Left forelimb (tissue), 1 donor: Measurements from ENCODE around the gene PRUNE2.

Source experiments
- DNase-seq: peaks from one replicate; pipeline ENCODE4 v3.0.0-alpha.2; 2018; ENCODE audit warnings: low spot score

The PRUNE2 gene

GRCh38 chr9:76628155-76628554 is 277.8 kb downstream of the PRUNE2 start:
- no peak for DNase-seq

- DNase-seq: no peak
Observed at GRCh38 chr9:76626980-76627379, 278.9 kb downstream of the PRUNE2 start.

- DNase-seq: no peak
Observed at GRCh38 chr9:76626141-76626540, 279.8 kb downstream of the PRUNE2 start.

GRCh38 chr9:76624391-76625048 is 281.4 kb downstream of the PRUNE2 start:
- DNase-seq: no peak

GRCh38 chr9:76620996-76621395 is 284.9 kb downstream of the PRUNE2 start:
- no peak for DNase-seq

- DNase-seq: no peak
Observed at GRCh38 chr9:76620581-76620980, 285.3 kb downstream of the PRUNE2 start.

- no peak for DNase-seq
Observed at GRCh38 chr9:76619640-76620039, 286.3 kb downstream of the PRUNE2 start.

GRCh38 chr9:76619197-76619596 is 286.7 kb downstream of the PRUNE2 start:
- no peak for DNase-seq

GRCh38 chr9:76618762-76619161 is 287.2 kb downstream of the PRUNE2 start:
- no peak for DNase-seq

- no peak for DNase-seq
Observed at GRCh38 chr9:76617497-76618175, 288.3 kb downstream of the PRUNE2 start.

- DNase-seq: no peak
Observed at GRCh38 chr9:76616780-76617179, 289.1 kb downstream of the PRUNE2 start.

GRCh38 chr9:76615177-76615603 is 290.7 kb downstream of the PRUNE2 start:
- DNase-seq: no peak

- no peak for DNase-seq
Observed at GRCh38 chr9:76613974-76614373, 291.9 kb downstream of the PRUNE2 start.

GRCh38 chr9:76613150-76613781 is 292.6 kb downstream of the PRUNE2 start:
- no peak for DNase-seq

GRCh38 chr9:76610011-76610352 is 295.9 kb downstream of the PRUNE2 start:
- peak; percentile 71 for DNase-seq

GRCh38 chr9:76609285-76610010 is 296.5 kb downstream of the PRUNE2 start:
- DNase-seq: no peak

GRCh38 chr9:76608575-76609273 is 297.2 kb downstream of the PRUNE2 start:
- DNase-seq: no peak

GRCh38 chr9:76607730-76608436 is 298.0 kb downstream of the PRUNE2 start:
- no peak for DNase-seq

GRCh38 chr9:76605321-76605900 is 300.5 kb downstream of the PRUNE2 start:
- no peak for DNase-seq

- no peak for DNase-seq
Observed at GRCh38 chr9:76603931-76604570, 301.9 kb downstream of the PRUNE2 start.
